ENCODE measurements around the gene CDC23.
"Not testable (repeated sequence)": the region's sequence is repeated elsewhere in the genome, so short reads cannot be mapped to it uniquely, and the experiment has no call there.

The CDC23 gene

DNA sequence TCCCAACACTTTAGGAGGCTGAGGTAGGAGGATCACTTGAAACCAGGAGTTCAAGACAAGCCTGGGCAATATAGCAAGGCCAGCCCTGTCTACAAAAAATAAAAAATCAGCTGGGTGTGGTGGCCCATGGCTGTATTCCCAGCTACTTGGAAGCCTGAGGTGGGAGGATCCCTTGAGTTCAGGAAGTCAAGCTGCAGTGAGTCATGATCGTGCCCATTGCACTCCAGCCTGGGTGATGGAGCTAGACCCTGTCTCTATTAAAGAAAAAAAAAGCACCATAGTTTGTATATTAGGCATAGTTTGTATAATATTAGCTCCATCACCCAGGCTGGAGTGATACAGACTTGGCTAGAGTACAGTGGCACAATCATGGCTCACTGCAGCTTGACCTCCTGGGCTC is 64.3 kb downstream of the CDC23 start:
- TF ChIP-seq, protein P1, sequence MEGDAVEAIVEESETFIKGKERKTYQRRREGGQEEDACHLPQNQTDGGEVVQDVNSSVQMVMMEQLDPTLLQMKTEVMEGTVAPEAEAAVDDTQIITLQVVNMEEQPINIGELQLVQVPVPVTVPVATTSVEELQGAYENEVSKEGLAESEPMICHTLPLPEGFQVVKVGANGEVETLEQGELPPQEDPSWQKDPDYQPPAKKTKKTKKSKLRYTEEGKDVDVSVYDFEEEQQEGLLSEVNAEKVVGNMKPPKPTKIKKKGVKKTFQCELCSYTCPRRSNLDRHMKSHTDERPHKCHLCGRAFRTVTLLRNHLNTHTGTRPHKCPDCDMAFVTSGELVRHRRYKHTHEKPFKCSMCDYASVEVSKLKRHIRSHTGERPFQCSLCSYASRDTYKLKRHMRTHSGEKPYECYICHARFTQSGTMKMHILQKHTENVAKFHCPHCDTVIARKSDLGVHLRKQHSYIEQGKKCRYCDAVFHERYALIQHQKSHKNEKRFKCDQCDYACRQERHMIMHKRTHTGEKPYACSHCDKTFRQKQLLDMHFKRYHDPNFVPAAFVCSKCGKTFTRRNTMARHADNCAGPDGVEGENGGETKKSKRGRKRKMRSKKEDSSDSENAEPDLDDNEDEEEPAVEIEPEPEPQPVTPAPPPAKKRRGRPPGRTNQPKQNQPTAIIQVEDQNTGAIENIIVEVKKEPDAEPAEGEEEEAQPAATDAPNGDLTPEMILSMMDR (conservative IDR thresholded peaks at IDR 0.05; ENCODE audit: low read depth, low read length), result no peak
- H3K4me3 ChIP-seq (ENCODE audit: low read depth, low read length), result no peak overlapping the region
- DNase-seq (ENCODE audit: low read depth), result peak; percentile 61

DNA sequence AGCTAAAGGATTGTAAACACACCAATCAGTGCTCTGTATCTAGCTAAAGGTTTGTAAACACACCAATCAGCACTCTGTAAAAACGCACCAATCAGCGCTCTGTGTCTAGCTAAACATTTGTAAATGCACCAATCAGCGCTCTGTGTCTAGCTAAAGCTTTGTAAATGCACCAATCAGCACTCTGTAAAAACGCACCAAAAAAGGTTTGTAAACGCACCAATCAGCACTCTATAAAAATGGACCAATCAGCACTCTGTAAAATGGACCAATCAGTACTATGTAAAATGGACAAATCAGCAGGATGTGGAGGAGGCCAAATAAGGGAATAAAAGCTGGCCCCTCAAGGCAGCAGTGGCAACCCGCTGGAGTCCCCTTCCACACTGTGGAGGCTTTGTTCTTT is 69.5 kb downstream of the CDC23 start:
- not testable (repeated sequence) for H3K4me3 ChIP-seq (ENCODE audit: low read depth, low read length); DNase-seq (ENCODE audit: low read depth)

DNA sequence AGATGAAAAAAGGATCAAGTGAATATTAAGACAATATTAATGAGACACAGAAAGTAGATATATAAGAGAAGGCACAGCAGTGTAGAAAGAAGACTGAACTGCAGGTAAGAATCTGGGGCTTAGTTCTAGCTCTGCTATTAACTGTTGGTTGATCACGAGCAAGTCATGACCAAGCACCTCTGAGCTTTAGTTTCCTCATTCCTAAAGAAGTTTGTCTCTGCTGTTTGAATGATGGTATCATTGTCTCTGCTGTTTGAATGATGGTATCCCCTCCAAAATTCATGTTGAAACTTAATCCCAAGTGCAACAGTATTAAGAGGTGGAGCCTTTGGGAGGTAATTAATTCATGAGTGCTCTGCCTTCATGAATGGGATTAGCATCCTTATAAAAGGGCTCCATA is 71.4 kb downstream of the CDC23 start:
- TF ChIP-seq, protein P1 (conservative IDR thresholded peaks at IDR 0.05; ENCODE audit: low read depth, low read length), result no peak
- H3K4me3 ChIP-seq (ENCODE audit: low read depth, low read length), result no peak overlapping the region
- no peak for DNase-seq (ENCODE audit: low read depth)

DNA sequence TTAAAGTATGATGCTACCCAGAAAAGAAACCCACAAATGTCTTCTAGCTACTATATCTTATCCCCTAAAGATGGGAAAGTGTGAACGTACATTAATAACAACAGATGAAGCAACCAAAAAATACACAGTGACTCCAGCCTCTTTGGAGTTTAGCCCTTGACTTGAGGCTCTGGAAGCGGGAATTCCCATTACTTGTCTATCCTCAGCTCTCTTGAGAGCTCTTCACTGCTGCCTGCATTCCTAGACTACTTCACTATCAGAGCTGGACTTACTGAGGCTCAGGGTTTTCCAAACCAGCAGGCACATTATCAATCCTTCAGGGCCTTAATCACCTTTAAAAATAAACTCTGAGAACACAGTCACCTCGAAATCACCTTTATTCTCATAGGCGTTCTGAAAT is 72.9 kb downstream of the CDC23 start:
- DNase-seq (ENCODE audit: low read depth), result no peak
- H3K4me3 ChIP-seq (ENCODE audit: low read depth, low read length), result no peak overlapping the region
- TF ChIP-seq, protein P1 (conservative IDR thresholded peaks at IDR 0.05; ENCODE audit: low read depth, low read length), result no peak

DNA sequence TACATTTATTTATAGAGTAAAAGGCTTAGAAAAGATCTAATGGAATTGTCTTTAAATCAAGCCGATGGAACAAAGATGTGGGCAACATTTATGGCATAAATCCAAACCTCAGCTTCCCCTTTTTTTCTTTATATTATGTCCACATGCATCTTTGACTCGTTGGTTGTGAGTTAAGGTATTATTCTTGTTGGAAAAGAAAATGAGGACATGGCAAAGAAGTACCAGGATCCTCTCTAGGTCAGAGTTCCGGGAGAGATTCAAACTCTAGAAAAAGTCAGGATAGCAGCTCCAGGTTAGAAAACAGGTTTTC is 73.4 kb downstream of the CDC23 start:
- TF ChIP-seq, protein P1 (conservative IDR thresholded peaks at IDR 0.05; ENCODE audit: low read depth, low read length), result no peak
- no peak for DNase-seq (ENCODE audit: low read depth)
- H3K4me3 ChIP-seq (ENCODE audit: low read depth, low read length), result no peak overlapping the region

DNA sequence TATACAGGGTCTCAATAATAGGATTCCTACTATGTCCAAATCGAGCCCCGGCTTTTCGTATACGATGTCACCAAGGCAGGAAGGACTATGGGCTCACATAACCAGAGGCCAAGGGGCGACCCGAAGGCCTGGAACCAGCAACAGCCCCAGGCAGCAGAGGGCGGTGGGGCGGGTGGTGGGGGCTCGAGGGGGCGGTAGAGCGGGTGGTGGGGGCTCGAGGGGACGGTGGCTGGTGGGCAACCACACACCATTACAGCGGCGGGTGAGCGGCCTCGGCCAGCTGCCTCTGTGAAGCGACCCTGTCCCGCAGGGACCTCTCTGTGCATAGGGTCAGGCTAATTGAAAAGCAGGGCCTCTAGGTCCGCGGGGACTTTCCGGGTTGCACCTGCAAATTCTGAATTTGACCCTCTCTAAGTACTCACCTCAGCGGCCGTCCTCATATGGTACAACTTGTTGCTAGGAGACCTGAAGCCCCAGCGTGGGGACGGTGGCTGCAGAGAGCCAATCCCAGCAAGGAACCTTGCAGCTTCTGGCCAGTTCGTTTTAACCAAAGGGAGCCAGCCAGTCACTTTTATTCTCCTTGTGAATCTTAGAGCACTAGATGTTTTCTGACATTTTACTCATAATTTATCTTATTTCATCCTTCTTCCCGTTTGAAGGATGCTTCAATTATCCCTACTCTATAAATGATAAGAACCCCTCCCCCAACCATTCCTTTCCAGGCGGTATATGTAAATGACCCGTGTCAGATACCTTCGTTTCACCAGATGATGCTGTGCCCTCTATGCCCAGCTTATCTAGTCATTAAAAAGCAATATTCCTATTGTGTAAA is 74.0 kb downstream of the CDC23 start, which contains the start of gene NME5:
TSS of gene NME5 (minus strand) at position 480 of the 832 bp plus-strand sequence. CDS start 648 bp downstream, outside the sequence.
- peak within 1 kb of the TSS; percentile 68 for H3K4me3 ChIP-seq (ENCODE audit: low read depth, low read length)
- TF ChIP-seq, protein P1 (conservative IDR thresholded peaks at IDR 0.05; ENCODE audit: low read depth, low read length), result no peak
- DNase-seq (ENCODE audit: low read depth), result peak; percentile 80
